H1 (cell line): ENCODE results near the gene EFEMP2.

Source experiments
- CREB1 ChIP-seq: IDR thresholded peaks from 2 replicates; pipeline ENCODE4 v1.6.1; 2012; ENCODE audit warnings: inconsistent platforms
- TF ChIP-seq, protein P1 (sequence below), 3 experiments: IDR thresholded peaks; 1 replicate in 2 of 3; 2 replicates in 1 of 3; pipeline versions ENCODE4 v1.5.1 to v1.6.1; 2011; ENCODE audit warnings: low read length in 3 of 3, mild to moderate bottlenecking in 3 of 3, inconsistent platforms in 2 of 3, low read depth in 1 of 3, moderate library complexity in 1 of 3; ENCODE audit not compliant: insufficient read depth in 1 of 3; ENCODE audit errors: control extremely low read depth in 1 of 3

DNA sequence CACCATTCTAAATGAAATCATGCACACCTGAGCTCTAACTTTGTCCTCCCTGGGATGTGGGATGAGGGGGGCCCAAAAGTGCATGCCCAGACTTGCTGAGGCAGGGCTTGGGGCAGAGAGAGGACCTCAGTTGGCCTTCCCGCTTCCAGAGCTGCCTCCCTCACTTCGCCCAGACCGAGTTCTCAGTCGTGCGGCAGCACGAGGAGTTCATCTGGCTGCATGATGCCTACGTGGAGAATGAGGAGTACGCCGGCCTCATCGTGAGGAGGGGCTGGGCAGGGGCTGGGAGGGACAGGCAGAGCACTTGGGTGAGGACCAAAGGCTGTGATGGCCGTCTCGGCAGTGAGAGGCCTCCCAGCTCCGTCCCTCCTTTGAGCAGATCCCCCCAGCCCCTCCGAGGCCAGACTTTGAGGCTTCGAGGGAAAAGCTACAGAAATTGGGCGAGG is 22.8 kb downstream of the EFEMP2 start:
- TF ChIP-seq, protein P1, sequence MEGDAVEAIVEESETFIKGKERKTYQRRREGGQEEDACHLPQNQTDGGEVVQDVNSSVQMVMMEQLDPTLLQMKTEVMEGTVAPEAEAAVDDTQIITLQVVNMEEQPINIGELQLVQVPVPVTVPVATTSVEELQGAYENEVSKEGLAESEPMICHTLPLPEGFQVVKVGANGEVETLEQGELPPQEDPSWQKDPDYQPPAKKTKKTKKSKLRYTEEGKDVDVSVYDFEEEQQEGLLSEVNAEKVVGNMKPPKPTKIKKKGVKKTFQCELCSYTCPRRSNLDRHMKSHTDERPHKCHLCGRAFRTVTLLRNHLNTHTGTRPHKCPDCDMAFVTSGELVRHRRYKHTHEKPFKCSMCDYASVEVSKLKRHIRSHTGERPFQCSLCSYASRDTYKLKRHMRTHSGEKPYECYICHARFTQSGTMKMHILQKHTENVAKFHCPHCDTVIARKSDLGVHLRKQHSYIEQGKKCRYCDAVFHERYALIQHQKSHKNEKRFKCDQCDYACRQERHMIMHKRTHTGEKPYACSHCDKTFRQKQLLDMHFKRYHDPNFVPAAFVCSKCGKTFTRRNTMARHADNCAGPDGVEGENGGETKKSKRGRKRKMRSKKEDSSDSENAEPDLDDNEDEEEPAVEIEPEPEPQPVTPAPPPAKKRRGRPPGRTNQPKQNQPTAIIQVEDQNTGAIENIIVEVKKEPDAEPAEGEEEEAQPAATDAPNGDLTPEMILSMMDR (IDR thresholded peaks at IDR 0.05; ENCODE audit: control extremely low read depth in 1 of 3, insufficient read depth in 1 of 3, low read depth in 1 of 3, low read length in 3 of 3): no peak
- no peak for TF ChIP-seq CREB1
